ENCODE data around the gene ACACB.

ACACB gene

DNA sequence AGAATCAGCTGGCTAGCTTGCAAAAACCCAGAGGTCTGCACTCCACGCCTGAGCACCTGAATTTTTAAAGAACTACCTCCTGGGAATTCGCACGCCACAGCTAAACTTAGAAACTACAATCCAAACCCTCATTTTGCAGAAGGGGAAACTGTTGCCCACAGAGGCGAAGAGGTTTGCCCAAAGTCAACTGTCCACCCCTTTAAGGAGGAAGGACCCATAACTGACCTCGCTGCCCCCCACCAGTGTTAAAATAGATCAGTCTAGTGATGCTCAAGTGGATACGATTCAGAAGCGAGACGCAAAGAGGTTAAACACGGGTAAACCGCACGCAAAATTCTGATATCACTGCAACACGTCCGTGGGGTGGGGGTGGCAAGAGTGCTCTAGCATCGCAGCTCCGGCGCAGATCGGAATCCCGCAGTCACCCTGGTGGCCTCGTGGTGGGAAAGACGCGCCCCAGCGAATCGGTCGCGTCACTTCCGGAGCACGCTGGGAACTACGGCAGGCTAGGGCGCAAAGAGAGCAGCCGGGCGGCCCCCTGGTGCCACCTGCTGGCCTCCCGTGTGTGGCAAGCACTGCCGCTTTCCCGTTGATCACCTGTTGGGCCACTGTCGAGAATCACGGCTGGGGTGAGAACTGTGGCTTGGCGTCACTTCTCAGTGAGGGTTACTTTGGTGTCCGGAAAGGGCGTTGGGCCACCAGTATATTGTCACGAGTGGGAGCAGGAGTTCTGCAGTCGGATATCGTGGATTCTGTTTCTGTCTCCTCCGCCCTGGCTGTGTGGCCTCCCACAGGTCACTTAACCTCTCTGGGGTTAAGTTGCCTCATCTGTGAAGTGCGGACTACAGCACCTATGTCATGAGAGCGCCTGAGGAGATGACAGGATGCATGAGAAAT, 23.1 kb upstream of the ACACB start, which contains the start of gene ALKBH2:
Gene ALKBH2, minus strand, starts transcription at position 451 of the 897 bp plus-strand sequence. CDS start 686 bp downstream, outside the sequence.
- peaks cover 10% of the 10 kb centered on the region for H3K36me3 ChIP-seq
- H3K27ac ChIP-seq = peak within 1 kb of the TSS; percentile 55
- H3K4me3 ChIP-seq (ENCODE audit: low read depth in 1 of 2, low read length in 1 of 2) = peak within 1 kb of the TSS; percentile 53 to 70
- no peaks in the 10 kb centered on the region for H3K9me3 ChIP-seq
- no peaks in the 10 kb centered on the region for H3K27me3 ChIP-seq
- TF ChIP-seq, protein P1, sequence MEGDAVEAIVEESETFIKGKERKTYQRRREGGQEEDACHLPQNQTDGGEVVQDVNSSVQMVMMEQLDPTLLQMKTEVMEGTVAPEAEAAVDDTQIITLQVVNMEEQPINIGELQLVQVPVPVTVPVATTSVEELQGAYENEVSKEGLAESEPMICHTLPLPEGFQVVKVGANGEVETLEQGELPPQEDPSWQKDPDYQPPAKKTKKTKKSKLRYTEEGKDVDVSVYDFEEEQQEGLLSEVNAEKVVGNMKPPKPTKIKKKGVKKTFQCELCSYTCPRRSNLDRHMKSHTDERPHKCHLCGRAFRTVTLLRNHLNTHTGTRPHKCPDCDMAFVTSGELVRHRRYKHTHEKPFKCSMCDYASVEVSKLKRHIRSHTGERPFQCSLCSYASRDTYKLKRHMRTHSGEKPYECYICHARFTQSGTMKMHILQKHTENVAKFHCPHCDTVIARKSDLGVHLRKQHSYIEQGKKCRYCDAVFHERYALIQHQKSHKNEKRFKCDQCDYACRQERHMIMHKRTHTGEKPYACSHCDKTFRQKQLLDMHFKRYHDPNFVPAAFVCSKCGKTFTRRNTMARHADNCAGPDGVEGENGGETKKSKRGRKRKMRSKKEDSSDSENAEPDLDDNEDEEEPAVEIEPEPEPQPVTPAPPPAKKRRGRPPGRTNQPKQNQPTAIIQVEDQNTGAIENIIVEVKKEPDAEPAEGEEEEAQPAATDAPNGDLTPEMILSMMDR (IDR thresholded peaks at IDR 0.05) = peak; percentile 98
- H3K4me1 ChIP-seq (ENCODE audit: control insufficient read depth in 1 of 2, insufficient read depth in 1 of 2, low read depth in 1 of 2, low read length in 1 of 2) = peaks cover 16 to 23% of the 10 kb centered on the region in 2 experiments

DNA sequence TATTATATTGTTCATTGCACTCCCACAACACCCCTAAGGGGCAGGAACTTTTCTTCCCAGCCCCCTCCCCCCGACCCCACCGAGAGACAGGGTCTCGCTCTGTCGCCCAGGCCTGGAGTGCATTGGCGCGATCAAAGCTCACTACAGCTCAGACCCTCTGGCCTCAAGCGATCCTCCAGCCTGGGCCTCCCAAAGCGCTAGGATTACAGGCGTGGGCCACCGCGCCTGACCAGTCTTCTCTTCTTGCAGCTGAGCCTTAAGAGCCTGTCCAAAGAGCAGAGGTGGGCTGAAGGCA, 19.3 kb upstream of the ACACB start:
- Histone ChIP-seq H3K4me1 (ENCODE audit: control insufficient read depth in 1 of 2, insufficient read depth in 1 of 2, low read depth in 1 of 2, low read length in 1 of 2) (peaks cover 24 to 30% of the 10 kb centered on the region in 2 experiments), H3K27ac (no peak overlapping the region), H3K36me3 (no peaks in the 10 kb centered on the region), H3K27me3 (no peaks in the 10 kb centered on the region), H3K4me3 (ENCODE audit: low read depth in 1 of 2, low read length in 1 of 2) (peak overlapping the region in 1 of 2 experiments; percentile 90), H3K9me3 (no peaks in the 10 kb centered on the region)
- TF ChIP-seq, protein P1 (IDR thresholded peaks at IDR 0.05) = no peak

DNA sequence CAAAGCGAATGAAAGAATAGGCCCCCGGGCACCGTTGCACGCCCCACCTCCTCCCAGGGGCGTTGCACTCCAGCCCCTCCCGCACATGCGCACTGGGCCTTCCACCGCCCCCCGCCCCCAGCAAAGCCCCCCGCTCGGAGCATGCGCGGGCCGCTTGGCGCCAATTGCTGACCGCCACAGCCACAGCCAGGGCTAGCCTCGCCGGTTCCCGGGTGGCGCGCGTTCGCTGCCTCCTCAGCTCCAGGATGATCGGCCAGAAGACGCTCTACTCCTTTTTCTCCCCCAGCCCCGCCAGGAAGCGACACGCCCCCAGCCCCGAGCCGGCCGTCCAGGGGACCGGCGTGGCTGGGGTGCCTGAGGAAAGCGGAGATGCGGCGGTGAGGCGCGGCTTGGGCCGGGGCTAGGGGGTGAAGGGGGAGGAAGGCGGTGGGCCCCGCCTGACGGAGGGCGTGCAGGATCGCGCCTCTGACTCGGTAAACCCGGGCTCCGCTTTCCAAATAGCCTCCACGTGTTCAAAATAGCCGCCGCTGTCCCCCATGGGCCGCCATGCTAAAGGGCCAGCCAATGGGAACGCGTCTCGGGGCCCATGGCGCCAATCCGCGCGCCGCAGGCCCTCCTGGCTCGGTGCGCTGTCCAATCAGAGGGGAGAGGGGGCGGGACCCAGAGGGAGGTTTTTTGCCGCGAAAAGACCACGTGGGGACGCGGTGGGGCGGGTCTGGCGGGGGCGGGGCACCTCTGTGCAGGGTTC, 18.8 kb upstream of the ACACB start, which contains the start of gene UNG:
Gene UNG, plus strand, starts transcription at position 163 of the 748 bp plus-strand sequence. Its CDS starts 83 bp downstream, at position 246.
- no peaks in the 10 kb centered on the region for H3K36me3 ChIP-seq
- peak within 1 kb of the TSS; percentile 69 to 90 for H3K4me3 ChIP-seq (ENCODE audit: low read depth in 1 of 2, low read length in 1 of 2)
- H3K4me1 ChIP-seq (ENCODE audit: control insufficient read depth in 1 of 2, insufficient read depth in 1 of 2, low read depth in 1 of 2, low read length in 1 of 2) = peaks cover 24 to 30% of the 10 kb centered on the region in 2 experiments
- peak within 1 kb of the TSS; percentile 33 for H3K27ac ChIP-seq
- TF ChIP-seq, protein P1 (IDR thresholded peaks at IDR 0.05) = peak; percentile 51
- H3K27me3 ChIP-seq = no peaks in the 10 kb centered on the region
- no peaks in the 10 kb centered on the region for H3K9me3 ChIP-seq

DNA sequence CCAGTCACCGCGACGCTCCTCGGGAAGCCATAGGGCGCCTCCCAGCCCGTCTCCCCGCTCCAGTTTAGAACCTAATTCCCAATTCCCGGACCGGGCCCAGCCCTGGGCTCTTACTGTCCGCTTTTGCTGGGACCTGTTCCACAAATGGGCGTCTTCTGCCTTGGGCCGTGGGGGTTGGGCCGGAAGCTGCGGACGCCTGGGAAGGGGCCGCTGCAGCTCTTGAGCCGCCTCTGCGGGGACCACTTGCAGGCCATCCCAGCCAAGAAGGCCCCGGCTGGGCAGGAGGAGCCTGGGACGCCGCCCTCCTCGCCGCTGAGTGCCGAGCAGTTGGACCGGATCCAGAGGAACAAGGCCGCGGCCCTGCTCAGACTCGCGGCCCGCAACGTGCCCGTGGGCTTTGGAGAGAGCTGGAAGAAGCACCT, 18.2 kb upstream of the ACACB start:
- Histone ChIP-seq H3K4me1 (ENCODE audit: control insufficient read depth in 1 of 2, insufficient read depth in 1 of 2, low read depth in 1 of 2, low read length in 1 of 2) (peaks cover 18 to 24% of the 10 kb centered on the region in 2 experiments), H3K4me3 (ENCODE audit: low read depth in 1 of 2, low read length in 1 of 2) (peak overlapping the region; percentile 69 to 90), H3K27ac (peak overlapping the region; percentile 33), H3K27me3 (no peaks in the 10 kb centered on the region), H3K36me3 (peaks cover 3% of the 10 kb centered on the region), H3K9me3 (no peaks in the 10 kb centered on the region)
- TF ChIP-seq, protein P1 (IDR thresholded peaks at IDR 0.05) = no peak

DNA sequence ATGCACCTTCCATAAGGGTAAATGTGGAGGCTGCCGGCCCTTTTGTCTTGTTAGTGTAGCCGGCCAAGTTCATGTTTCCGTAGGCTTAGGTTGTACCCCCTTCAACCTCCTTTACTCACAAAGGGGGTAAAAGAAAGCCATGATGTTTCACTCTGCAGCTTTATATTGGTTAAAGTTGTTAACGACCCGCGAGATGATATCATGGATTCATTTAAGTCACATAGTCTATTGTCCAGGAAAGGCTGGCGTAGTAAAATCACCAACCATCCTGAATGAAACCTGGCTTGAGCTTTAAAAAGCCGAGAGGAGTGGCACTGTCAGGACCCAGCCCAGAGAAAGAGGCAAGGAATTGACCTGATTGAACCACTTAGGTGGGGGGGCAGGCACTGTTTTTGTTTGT, 17.7 kb upstream of the ACACB start:
- peaks cover 4% of the 10 kb centered on the region for H3K36me3 ChIP-seq

More for the DNA sequence above, 17.7 kb upstream of the ACACB start:
- Histone ChIP-seq H3K4me1 (ENCODE audit: control insufficient read depth in 1 of 2, insufficient read depth in 1 of 2, low read depth in 1 of 2, low read length in 1 of 2) (peaks cover 17 to 20% of the 10 kb centered on the region in 2 experiments), H3K4me3 (ENCODE audit: low read depth in 1 of 2, low read length in 1 of 2) (peak overlapping the region; percentile 69 to 90), H3K27ac (no peak overlapping the region), H3K27me3 (no peaks in the 10 kb centered on the region), H3K9me3 (no peaks in the 10 kb centered on the region)
- TF ChIP-seq, protein P1 (IDR thresholded peaks at IDR 0.05) = no peak

All from neutrophil (primary cell).